CD4-positive, alpha-beta memory T cell (primary cell): Measurements from ENCODE around the gene XCR1. TPM values are rescaled to one million over a fixed set of nuclear protein-coding genes. Genes with fewer than 3 reads are reported as not detected.
A peak's percentile ranks its signal among the peaks of the same experiment; 100 is the strongest.
"Not testable (repeated sequence)": the region's sequence is repeated elsewhere in the genome, so short reads cannot be mapped to it uniquely, and the experiment has no call there.

Source experiments
- CTCF ChIA-PET: fragments of 350-600 bp; sonication (Branson Sonifier 250); formaldehyde crosslinking; loops from one replicate; lab custom pipeline; 2021; ENCODE audit warnings: inconsistent platforms; ENCODE audit not compliant: partially characterized antibody; lab: Charles Lee
- POLR2A ChIA-PET: fragments of 350-600 bp; sonication (Branson Sonifier 250); formaldehyde crosslinking; loops from one replicate; lab custom pipeline; 2021; ENCODE audit not compliant: partially characterized antibody; lab: Charles Lee
- DNase-seq, 5 donors: peaks; one replicate each; pipeline versions ENCODE4 v3.0.0 to v3.0.0-alpha.2; 2020 to 2022; ENCODE audit warnings: mixed read lengths in 1 of 5
- H3K27ac ChIP-seq: one replicate; pipeline ENCODE4 v1.7.0; 2013; ENCODE audit warnings: low read depth, low read length
- H3K27me3 ChIP-seq: 2 replicates; pipeline ENCODE4 v1.7.0; 2013; ENCODE audit warnings: mild to moderate bottlenecking, low read length, moderate library complexity; ENCODE audit not compliant: insufficient read depth
- H3K36me3 ChIP-seq: 2 replicates; pipeline ENCODE4 v1.7.0; 2013; ENCODE audit warnings: mild to moderate bottlenecking, low read length, moderate library complexity; ENCODE audit not compliant: insufficient read depth
- H3K4me1 ChIP-seq: 2 replicates; pipeline ENCODE4 v1.7.0; 2013; ENCODE audit warnings: mild to moderate bottlenecking, low read length, moderate library complexity; ENCODE audit not compliant: insufficient read depth
- H3K4me3 ChIP-seq, 2 donors: one replicate each; pipeline ENCODE4 v1.7.0; 2013; ENCODE audit warnings: low read length in 2 of 2, mild to moderate bottlenecking in 1 of 2
- H3K9me3 ChIP-seq, 2 donors: one replicate each; pipeline ENCODE4 v1.7.0; 2013; ENCODE audit warnings: low read length in 2 of 2, control low read depth in 1 of 2; ENCODE audit not compliant: control insufficient read depth in 1 of 2
- H3K27ac Mint-ChIP-seq, 7 donors: one replicate each; pipeline ENCODE4 v1.8.0; 2020 to 2021; ENCODE audit warnings: mixed read lengths in 7 of 7, mild to moderate bottlenecking in 6 of 7, inconsistent platforms in 3 of 7, moderate library complexity in 3 of 7
- H3K27me3 Mint-ChIP-seq, 2 donors: one replicate each; pipeline ENCODE4 v1.8.0; 2020 to 2021; ENCODE audit warnings: mixed read lengths in 2 of 2
- H3K36me3 Mint-ChIP-seq, 2 donors: one replicate each; pipeline ENCODE4 v1.8.0; 2020 to 2021; ENCODE audit warnings: mixed read lengths in 2 of 2, inconsistent platforms in 1 of 2, mild to moderate bottlenecking in 1 of 2
- H3K4me1 Mint-ChIP-seq, 4 donors: one replicate each; pipeline ENCODE4 v1.8.0; 2020 to 2021; ENCODE audit warnings: mixed read lengths in 4 of 4, mild to moderate bottlenecking in 1 of 4
- H3K4me3 Mint-ChIP-seq, 8 donors: one replicate each; pipeline ENCODE4 v1.8.0; 2020 to 2021; ENCODE audit warnings: mixed read lengths in 8 of 8, mild to moderate bottlenecking in 7 of 8, moderate library complexity in 6 of 8, inconsistent platforms in 3 of 8
- H3K9me3 Mint-ChIP-seq, 8 donors: one replicate each; pipeline ENCODE4 v1.8.0; 2020 to 2021; ENCODE audit warnings: mixed read lengths in 8 of 8, mild to moderate bottlenecking in 5 of 8, inconsistent platforms in 3 of 8, moderate library complexity in 1 of 8
- intact Hi-C: fragments of 100-400 bp; cut with micrococcal nuclease; formaldehyde crosslinking; loops from one replicate; pipeline ENCODE4 v1.15.1; 2023
- polyA plus RNA-seq, 2 donors: library from polyadenylated mRNA; unstranded; fragments of 300-500 nt; fragmentation: Illumina TruSeq; gene quantifications; one replicate each; pipeline ENCODE4 v1.2.3, GENCODE V29; 2021
- total RNA-seq, 2 experiments: library from RNA; stranded (reverse); gene quantifications; one replicate each; pipeline ENCODE4 v1.2.3, GENCODE V29; 2021

XCR1 gene
- total and polyA plus RNA-seq, 4 experiments from 2014 or later: not detected

DNA sequence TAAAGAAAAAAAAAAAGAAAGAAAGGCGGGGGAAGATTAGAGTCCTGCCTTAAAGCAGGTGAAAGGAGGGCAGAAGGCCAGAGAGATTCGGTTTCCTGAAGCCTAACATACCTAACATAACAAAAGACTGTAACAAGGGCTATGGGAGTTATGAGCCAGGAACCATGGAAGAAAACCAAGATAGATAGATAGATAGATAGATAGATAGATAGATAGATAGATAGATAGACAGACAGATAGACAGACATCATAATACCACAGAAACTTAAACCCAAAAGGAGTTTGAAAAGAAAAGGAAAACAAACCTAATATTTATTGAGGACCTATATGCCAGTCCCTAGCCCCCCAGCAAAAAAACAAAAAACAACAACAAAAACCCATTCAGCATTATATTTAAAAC, 29.3 kb downstream of the XCR1 start:
- POLR2A ChIA-PET: interaction anchor here (1.0 to 10.8 kb wide), 3 partner anchors 53 to 79 kb away, joined by 3 to 195 read pairs (median 3); partner anchors contain the start of gene CXCR6
- CTCF ChIA-PET: interaction anchor here (1.8 kb wide), 1 partner anchor 52 kb away, joined by 7 read pairs; no protein-coding TSS in a partner anchor
- H3K9me3 Mint-ChIP-seq: no peaks in the 10 kb centered on the region
- Histone ChIP-seq H3K27me3 (no peaks in the 10 kb centered on the region), H3K36me3 (no peaks in the 10 kb centered on the region), H3K9me3 (no peaks in the 10 kb centered on the region), H3K4me1 (peaks cover 25% of the 10 kb centered on the region), H3K4me3 (no peak overlapping the region), H3K27ac (no peak overlapping the region)
- peak overlapping the region in 1 of 8 donors; percentile 28 for H3K4me3 Mint-ChIP-seq
- H3K4me1 Mint-ChIP-seq: peaks cover 15 to 36% (median 19%) of the 10 kb centered on the region in 4 donors
- peaks cover 0 to 5% of the 10 kb centered on the region in 2 donors for H3K36me3 Mint-ChIP-seq
- intact Hi-C loops: loop anchor here (5.0 kb wide), 1 partner anchor 49 kb away; no protein-coding TSS in a partner anchor
- no peak overlapping the region for H3K27ac Mint-ChIP-seq
- no peak for DNase-seq
- no peaks in the 10 kb centered on the region for H3K27me3 Mint-ChIP-seq

- H3K9me3 ChIP-seq, H3K36me3 Mint-ChIP-seq, H3K27ac Mint-ChIP-seq, H3K9me3 Mint-ChIP-seq, H3K4me3 ChIP-seq, DNase-seq, H3K36me3 ChIP-seq, CTCF ChIA-PET, H3K27me3 ChIP-seq, H3K27ac ChIP-seq, H3K4me3 Mint-ChIP-seq, H3K27me3 Mint-ChIP-seq: not testable (repeated sequence)
- peaks cover 19 to 40% (median 23%) of the 10 kb centered on the region in 4 donors for H3K4me1 Mint-ChIP-seq
- intact Hi-C loops: loop anchor here (5.0 kb wide), 1 partner anchor 50 kb away; no protein-coding TSS in a partner anchor
- H3K4me1 ChIP-seq: peaks cover 30% of the 10 kb centered on the region
- POLR2A ChIA-PET: interaction anchor here (1.2 to 10.8 kb wide), 2 partner anchors 52 to 68 kb away, joined by 3 to 195 read pairs; partner anchors contain the start of gene CXCR6
Measured at GRCh38 chr3:45997499-45997898, 29.8 kb downstream of the XCR1 start.

DNA sequence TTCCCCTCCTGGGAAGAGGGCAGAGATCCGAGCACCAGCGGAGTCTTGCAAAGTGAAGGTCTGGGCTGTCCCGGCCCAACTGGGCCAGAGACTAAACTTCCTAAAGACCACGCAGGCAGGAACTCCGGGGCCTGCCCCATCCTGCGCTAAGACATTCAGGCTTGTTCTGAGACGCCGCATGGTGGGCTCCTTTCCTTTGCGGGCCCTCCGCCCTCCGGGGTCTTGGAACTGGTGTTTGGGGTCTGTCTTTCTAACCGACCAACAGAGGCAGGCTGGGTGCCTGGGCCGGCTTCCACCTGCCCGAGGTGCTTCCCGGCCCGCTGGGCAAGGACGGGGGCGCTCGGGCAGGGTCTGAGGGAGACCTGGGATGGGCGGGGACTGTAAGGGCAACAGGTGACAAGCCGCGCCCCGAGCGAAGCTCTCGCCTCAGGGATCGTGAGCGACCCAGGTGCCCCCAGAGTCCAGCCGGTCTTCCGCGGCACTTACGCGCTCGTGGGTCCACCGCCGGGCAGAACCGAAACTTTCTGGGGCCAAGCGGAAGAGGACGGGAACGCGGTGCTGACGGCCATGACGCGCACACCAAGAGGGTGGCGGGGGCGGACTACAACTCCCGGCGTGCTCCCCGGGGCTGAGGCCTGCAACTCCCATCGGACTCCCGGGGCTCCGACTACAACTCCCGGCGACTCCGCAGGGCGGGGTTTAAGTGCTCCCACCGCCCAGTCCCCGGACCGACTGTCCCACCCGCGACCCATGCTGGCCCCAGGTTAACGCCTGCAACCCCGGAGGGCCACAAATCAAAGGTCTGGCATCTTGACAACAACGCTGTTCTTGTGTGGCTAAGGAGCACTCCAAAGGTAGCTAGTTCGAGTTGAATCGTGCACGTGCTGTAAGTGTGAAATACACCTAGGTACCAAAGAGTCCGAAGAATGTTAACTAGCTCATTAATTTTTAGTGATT, 31.8 kb downstream of the XCR1 start, which contains the start of gene FYCO1:
Gene FYCO1 (minus strand): TSS at position 589 of the 957 bp plus-strand sequence. CDS start 10,914 bp downstream, outside the sequence.
- Mint-ChIP-seq H3K27ac (peak within 1 kb of the TSS; percentile 88 to 95 (median 94)), H3K4me3 (peak within 1 kb of the TSS; percentile 83 to 95 (median 92)), H3K36me3 (peaks cover 5 to 10% of the 10 kb centered on the region in 2 donors), H3K4me1 (peaks cover 32 to 59% (median 37%) of the 10 kb centered on the region in 4 donors), H3K9me3 (no peaks in the 10 kb centered on the region), H3K27me3 (no peaks in the 10 kb centered on the region)
- H3K36me3 ChIP-seq: peaks cover 4% of the 10 kb centered on the region
- peak within 1 kb of the TSS; percentile 95 for H3K27ac ChIP-seq
- peak; percentile 84 to 88 (median 85) for DNase-seq
- intact Hi-C loops: loop anchor here (1.0 to 5.0 kb wide), 5 partner anchors 19 to 70 kb away; no protein-coding TSS in a partner anchor
- POLR2A ChIA-PET: interaction anchor here (0.6 to 10.8 kb wide), 20 partner anchors 8 to 543 kb away, joined by 3 to 195 read pairs (median 10); partner anchors contain the start of gene CXCR6
- CTCF ChIA-PET: interaction anchor here (0.8 to 4.8 kb wide), 13 partner anchors 13 to 377 kb away, joined by 3 to 50 read pairs (median 3); partner anchors contain the start of gene CXCR6
- peak within 1 kb of the TSS; percentile 75 to 93 for H3K4me3 ChIP-seq
- no peaks in the 10 kb centered on the region for H3K9me3 ChIP-seq
- H3K27me3 ChIP-seq: no peaks in the 10 kb centered on the region
- peaks cover 47% of the 10 kb centered on the region for H3K4me1 ChIP-seq

- peak overlapping the region; percentile 83 to 95 (median 92) for H3K4me3 Mint-ChIP-seq
- no peaks in the 10 kb centered on the region for H3K27me3 Mint-ChIP-seq
- peaks cover 4% of the 10 kb centered on the region for H3K36me3 ChIP-seq
- peaks cover 5 to 18% of the 10 kb centered on the region in 2 donors for H3K36me3 Mint-ChIP-seq
- peak overlapping the region; percentile 88 to 95 (median 94) for H3K27ac Mint-ChIP-seq
- peaks cover 56% of the 10 kb centered on the region for H3K4me1 ChIP-seq
- H3K27me3 ChIP-seq: no peaks in the 10 kb centered on the region
- CTCF ChIA-PET: interaction anchor here (1.1 to 4.8 kb wide), 10 partner anchors 13 to 956 kb away, joined by 3 to 50 read pairs (median 4); no protein-coding TSS in a partner anchor
- H3K27ac ChIP-seq: peak overlapping the region; percentile 95
- peak overlapping the region; percentile 75 to 93 for H3K4me3 ChIP-seq
- peaks cover 41 to 68% (median 46%) of the 10 kb centered on the region in 4 donors for H3K4me1 Mint-ChIP-seq
- POLR2A ChIA-PET: interaction anchor here (0.6 to 10.8 kb wide), 19 partner anchors 10 to 544 kb away, joined by 3 to 195 read pairs (median 13); partner anchors contain the start of genes CCR5 and CXCR6
- DNase-seq: peak; percentile 60 to 80 (median 66)
- H3K9me3 Mint-ChIP-seq: no peaks in the 10 kb centered on the region
- no peaks in the 10 kb centered on the region for H3K9me3 ChIP-seq
- intact Hi-C loops: loop anchor here (1.0 to 5.0 kb wide), 5 partner anchors 18 to 71 kb away; no protein-coding TSS in a partner anchor
Measured at GRCh38 chr3:45994419-45995235, 32.7 kb downstream of the XCR1 start.

- Histone ChIP-seq H3K27me3 (no peaks in the 10 kb centered on the region), H3K9me3 (no peaks in the 10 kb centered on the region), H3K4me1 (peaks cover 67% of the 10 kb centered on the region), H3K36me3 (peaks cover 4% of the 10 kb centered on the region), H3K4me3 (peak overlapping the region in 1 of 2 donors; percentile 16), H3K27ac (peak overlapping the region; percentile 95)
- H3K36me3 Mint-ChIP-seq: peaks cover 5 to 24% of the 10 kb centered on the region in 2 donors
- H3K27ac Mint-ChIP-seq: peak overlapping the region; percentile 80 to 92 (median 88)
- POLR2A ChIA-PET: interaction anchor here (0.9 to 10.8 kb wide), 16 partner anchors 9 to 377 kb away, joined by 3 to 195 read pairs (median 21); partner anchors contain the start of genes CCR5 and CXCR6
- peak; percentile 33 to 86 (median 39) for DNase-seq
- H3K27me3 Mint-ChIP-seq: no peaks in the 10 kb centered on the region
- CTCF ChIA-PET: interaction anchor here (0.8 to 4.8 kb wide), 13 partner anchors 12 to 955 kb away, joined by 3 to 50 read pairs (median 5); partner anchors contain the start of gene CXCR6
- H3K9me3 Mint-ChIP-seq: no peaks in the 10 kb centered on the region
- H3K4me3 Mint-ChIP-seq: peak overlapping the region in 7 of 8 donors; percentile 65 to 80 (median 73)
- intact Hi-C loops: loop anchor here (2.0 kb wide), 2 partner anchors 43 to 55 kb away; no protein-coding TSS in a partner anchor
- peaks cover 48 to 79% (median 55%) of the 10 kb centered on the region in 4 donors for H3K4me1 Mint-ChIP-seq
Measured at GRCh38 chr3:45993421-45994027, 33.8 kb downstream of the XCR1 start.
